ENCODE results near the gene APH1B.

Gene APH1B

GRCh38 chr15:63244976-63245645 lies 32.3 kb upstream of the APH1B start:
- no peak for DNase-seq (ENCODE audit: extremely low read depth, insufficient read length)
- H3K36me3 ChIP-seq (ENCODE audit: control insufficient read depth, insufficient read depth, low read length): peaks cover 4% of the 10 kb centered on the region
- H3K27me3 ChIP-seq (replicated peaks; ENCODE audit: control insufficient read depth, insufficient read depth, low read length): no peaks in the 10 kb centered on the region
- H3K4me3 ChIP-seq (replicated peaks; ENCODE audit: low read depth, low read length): no peak overlapping the region
- no peak for TF ChIP-seq CTCF (IDR thresholded peaks at IDR 0.05; ENCODE audit: insufficient read depth, low read length, poor library complexity, severe bottlenecking)

GRCh38 chr15:63246691-63247469 lies 30.5 kb upstream of the APH1B start:
- Histone ChIP-seq H3K27me3 (replicated peaks; ENCODE audit: control insufficient read depth, insufficient read depth, low read length) (no peaks in the 10 kb centered on the region), H3K4me3 (replicated peaks; ENCODE audit: low read depth, low read length) (no peak overlapping the region), H3K36me3 (ENCODE audit: control insufficient read depth, insufficient read depth, low read length) (peaks cover 8% of the 10 kb centered on the region)
- no peak for DNase-seq (ENCODE audit: extremely low read depth, insufficient read length)
- no peak for TF ChIP-seq CTCF (IDR thresholded peaks at IDR 0.05; ENCODE audit: insufficient read depth, low read length, poor library complexity, severe bottlenecking)

- H3K4me3 ChIP-seq (replicated peaks; ENCODE audit: low read depth, low read length): no peak overlapping the region
- no peaks in the 10 kb centered on the region for H3K27me3 ChIP-seq (replicated peaks; ENCODE audit: control insufficient read depth, insufficient read depth, low read length)
- no peak for TF ChIP-seq CTCF (IDR thresholded peaks at IDR 0.05; ENCODE audit: insufficient read depth, low read length, poor library complexity, severe bottlenecking)
- peaks cover 11% of the 10 kb centered on the region for H3K36me3 ChIP-seq (ENCODE audit: control insufficient read depth, insufficient read depth, low read length)
- DNase-seq (ENCODE audit: extremely low read depth, insufficient read length): no peak
Observed at GRCh38 chr15:63250312-63250965, 27.0 kb upstream of the APH1B start.

GRCh38 chr15:63251701-63252100 lies 25.7 kb upstream of the APH1B start:
- no peaks in the 10 kb centered on the region for H3K27me3 ChIP-seq (replicated peaks; ENCODE audit: control insufficient read depth, insufficient read depth, low read length)
- H3K4me3 ChIP-seq (replicated peaks; ENCODE audit: low read depth, low read length): no peak overlapping the region
- no peak for TF ChIP-seq CTCF (IDR thresholded peaks at IDR 0.05; ENCODE audit: insufficient read depth, low read length, poor library complexity, severe bottlenecking)
- DNase-seq (ENCODE audit: extremely low read depth, insufficient read length): no peak
- H3K36me3 ChIP-seq (ENCODE audit: control insufficient read depth, insufficient read depth, low read length): peaks cover 9% of the 10 kb centered on the region

- Histone ChIP-seq H3K36me3 (ENCODE audit: control insufficient read depth, insufficient read depth, low read length) (peaks cover 11% of the 10 kb centered on the region), H3K4me3 (replicated peaks; ENCODE audit: low read depth, low read length) (no peak overlapping the region), H3K27me3 (replicated peaks; ENCODE audit: control insufficient read depth, insufficient read depth, low read length) (no peaks in the 10 kb centered on the region)
- no peak for TF ChIP-seq CTCF (IDR thresholded peaks at IDR 0.05; ENCODE audit: insufficient read depth, low read length, poor library complexity, severe bottlenecking)
- no peak for DNase-seq (ENCODE audit: extremely low read depth, insufficient read length)
Observed at GRCh38 chr15:63252292-63252691, 25.1 kb upstream of the APH1B start.

Measured in GM06990 (cell line).